Vagina (tissue), 2 donors: ENCODE results near the gene SEPTIN1. TPM values are rescaled to one million over a fixed set of nuclear protein-coding genes. Genes with fewer than 3 reads are reported as not detected.

Experiments used
- DNase-seq, 2 donors: peaks; one replicate each; pipeline ENCODE4 v3.0.0-alpha.2; 2017; ENCODE audit errors: extremely low spot score in 2 of 2
- H3K27ac ChIP-seq: fragments of 200-600 bp; sonication (generic); one replicate; pipeline ENCODE4 v1.5.1; 2019
- H3K27me3 ChIP-seq: fragments of 200-600 bp; sonication (generic); one replicate; pipeline ENCODE4 v1.5.1; 2019
- H3K36me3 ChIP-seq, 2 donors: fragments of 200-600 bp; sonication (generic); one replicate each; pipeline ENCODE4 v1.5.1; 2017 to 2019
- H3K4me1 ChIP-seq: fragments of 200-600 bp; sonication (generic); one replicate; pipeline ENCODE4 v1.5.1; 2019
- H3K4me3 ChIP-seq, 2 donors: fragments of 200-600 bp; sonication (generic); 1 replicate in 1 of 2; 2 replicates in 1 of 2; pipeline ENCODE4 v1.5.1; 2016 to 2019
- H3K9me3 ChIP-seq: fragments of 200-600 bp; sonication (generic); one replicate; pipeline ENCODE4 v1.5.1; 2019
- POLR2A ChIP-seq, 2 donors: fragments of 450-650 bp; IDR thresholded peaks; one replicate each; pipeline ENCODE4 v1.6.1; 2017; ENCODE audit warnings: antibody characterized with exemption in 2 of 2, mild to moderate bottlenecking in 2 of 2, moderate library complexity in 2 of 2
- POLR2AphosphoS5 ChIP-seq, 2 donors: sonication (generic); formaldehyde crosslinking; IDR thresholded peaks; one replicate each; pipeline ENCODE4 v1.9.0; 2017; ENCODE audit warnings: antibody characterized with exemption in 2 of 2, mild to moderate bottlenecking in 2 of 2, low read depth in 1 of 2; ENCODE audit not compliant: insufficient read depth in 1 of 2
- intact Hi-C: fragments of 100-400 bp; cut with DNase I; formaldehyde crosslinking; loops from one replicate; pipeline ENCODE4 v1.15.1; 2023
- total RNA-seq: library from RNA; depleted of rRNA; stranded (reverse); fragments of >200 nt; gene quantifications from one replicate; pipeline ENCODE4 v1.2.3, GENCODE V29; 2016
- TF ChIP-seq, protein P1 (sequence below), 3 experiments: fragments of 450-650 bp in 2 of 3; fragments of 200-600 bp in 1 of 3; sonication (generic) in 1 of 3; IDR thresholded peaks; one replicate each; pipeline ENCODE4 v1.5.1; 2017 to 2019; ENCODE audit warnings: antibody characterized with exemption in 3 of 3, mild to moderate bottlenecking in 2 of 3, moderate library complexity in 2 of 3

SEPTIN1 gene
- total RNA-seq, 1 donor from 2014 or later, result 3.7 TPM

DNA sequence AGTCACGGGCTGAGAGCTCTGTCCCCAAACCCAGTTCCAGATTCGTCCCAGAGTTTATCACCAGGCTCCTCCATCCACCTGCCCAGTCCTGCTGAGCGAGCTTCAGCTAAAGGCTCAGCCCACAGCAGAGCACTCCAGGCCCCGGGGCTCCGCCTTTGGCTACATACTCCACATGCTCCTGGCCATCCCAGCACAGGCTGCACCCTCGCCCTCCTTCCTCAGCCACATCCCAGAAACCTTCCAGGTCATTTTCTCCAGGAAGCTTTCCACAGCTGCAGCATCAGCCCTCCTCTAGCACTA is 22.5 kb downstream of the SEPTIN1 start:
- no peak for TF ChIP-seq POLR2AphosphoS5 (IDR thresholded peaks at IDR 0.05; ENCODE audit: insufficient read depth in 1 of 2, low read depth in 1 of 2)
- TF ChIP-seq, protein P1, sequence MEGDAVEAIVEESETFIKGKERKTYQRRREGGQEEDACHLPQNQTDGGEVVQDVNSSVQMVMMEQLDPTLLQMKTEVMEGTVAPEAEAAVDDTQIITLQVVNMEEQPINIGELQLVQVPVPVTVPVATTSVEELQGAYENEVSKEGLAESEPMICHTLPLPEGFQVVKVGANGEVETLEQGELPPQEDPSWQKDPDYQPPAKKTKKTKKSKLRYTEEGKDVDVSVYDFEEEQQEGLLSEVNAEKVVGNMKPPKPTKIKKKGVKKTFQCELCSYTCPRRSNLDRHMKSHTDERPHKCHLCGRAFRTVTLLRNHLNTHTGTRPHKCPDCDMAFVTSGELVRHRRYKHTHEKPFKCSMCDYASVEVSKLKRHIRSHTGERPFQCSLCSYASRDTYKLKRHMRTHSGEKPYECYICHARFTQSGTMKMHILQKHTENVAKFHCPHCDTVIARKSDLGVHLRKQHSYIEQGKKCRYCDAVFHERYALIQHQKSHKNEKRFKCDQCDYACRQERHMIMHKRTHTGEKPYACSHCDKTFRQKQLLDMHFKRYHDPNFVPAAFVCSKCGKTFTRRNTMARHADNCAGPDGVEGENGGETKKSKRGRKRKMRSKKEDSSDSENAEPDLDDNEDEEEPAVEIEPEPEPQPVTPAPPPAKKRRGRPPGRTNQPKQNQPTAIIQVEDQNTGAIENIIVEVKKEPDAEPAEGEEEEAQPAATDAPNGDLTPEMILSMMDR (IDR thresholded peaks at IDR 0.05), result no peak
- TF ChIP-seq POLR2A (IDR thresholded peaks at IDR 0.05), result no peak
- intact Hi-C loops, result no loop called here
- H3K36me3 ChIP-seq, result peaks cover 0 to 28% of the 10 kb centered on the region in 2 donors
- no peak overlapping the region for H3K27ac ChIP-seq
- no peak for DNase-seq
- H3K9me3 ChIP-seq, result no peaks in the 10 kb centered on the region
- H3K4me1 ChIP-seq, result peaks cover 18% of the 10 kb centered on the region
- no peak overlapping the region for H3K4me3 ChIP-seq
- H3K27me3 ChIP-seq, result no peaks in the 10 kb centered on the region

DNA sequence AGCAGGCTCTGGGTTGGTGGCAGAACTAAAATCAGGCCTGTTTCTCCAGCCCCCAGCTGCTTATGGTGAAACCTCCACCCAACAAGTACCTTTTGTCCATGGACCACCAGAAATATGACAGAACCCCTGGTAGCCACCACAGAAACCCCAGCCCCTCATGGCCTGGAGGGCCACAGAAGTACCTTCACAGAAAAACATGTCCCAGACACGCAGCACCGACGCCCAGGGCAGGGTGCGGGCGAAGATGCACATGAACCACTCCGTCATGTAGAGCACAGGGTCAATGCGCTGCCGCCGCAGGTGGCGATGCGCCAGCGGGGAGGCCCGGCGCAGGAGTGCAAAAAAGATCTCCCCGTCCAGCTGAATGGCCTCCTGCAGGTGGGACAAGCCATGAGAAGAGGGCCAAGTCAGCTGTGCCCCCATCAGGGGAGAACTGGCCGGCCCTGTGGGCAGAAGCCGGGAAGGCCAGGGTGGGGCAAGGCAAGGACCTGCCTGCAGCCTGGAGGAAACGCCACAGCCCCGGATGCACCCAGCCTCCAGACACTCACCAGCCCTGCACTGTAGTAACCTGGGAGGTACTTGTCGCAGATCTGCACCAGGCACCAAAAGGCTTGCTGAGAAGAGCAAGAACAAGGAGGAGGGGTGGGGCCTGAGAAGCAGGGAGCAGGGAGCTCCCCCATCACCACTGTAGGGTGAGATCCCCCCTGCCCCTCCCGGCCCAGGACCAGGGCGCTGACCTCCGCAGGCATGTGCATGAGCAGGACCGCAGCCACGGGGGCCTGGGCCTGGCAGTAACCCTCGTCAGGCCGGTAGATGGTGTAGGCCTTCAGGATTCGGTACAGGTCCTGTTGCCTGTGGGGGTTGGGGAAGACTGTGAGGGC is 23.1 kb downstream of the SEPTIN1 start:
- intact Hi-C loops, result no loop called here
- Histone ChIP-seq H3K36me3 (peaks cover 0 to 25% of the 10 kb centered on the region in 2 donors), H3K9me3 (no peaks in the 10 kb centered on the region), H3K4me1 (peaks cover 22% of the 10 kb centered on the region), H3K4me3 (no peak overlapping the region), H3K27me3 (no peaks in the 10 kb centered on the region), H3K27ac (no peak overlapping the region)
- DNase-seq, result peak in 1 of 2 donors; percentile 85
- TF ChIP-seq POLR2A (IDR thresholded peaks at IDR 0.05) (no peak), POLR2AphosphoS5 (IDR thresholded peaks at IDR 0.05; ENCODE audit: insufficient read depth in 1 of 2, low read depth in 1 of 2) (no peak)
- TF ChIP-seq, protein P1 (IDR thresholded peaks at IDR 0.05), result no peak

DNA sequence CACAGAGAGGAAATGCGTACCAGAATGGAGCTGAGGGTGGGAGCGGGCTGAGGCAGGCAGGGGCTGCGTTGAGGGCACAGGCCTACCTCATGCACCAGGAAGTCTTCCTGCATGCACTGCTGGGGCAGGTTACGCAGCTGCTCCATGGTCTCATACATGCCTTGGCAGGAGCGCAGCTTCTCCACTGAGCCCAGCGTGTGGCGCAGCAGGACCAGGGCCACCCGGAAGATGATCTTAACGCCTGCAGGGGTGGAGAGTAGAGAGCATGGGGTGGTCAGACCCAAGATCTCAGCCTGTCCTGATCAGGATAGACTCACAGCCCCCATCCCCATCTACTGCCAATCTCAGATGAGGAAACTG is 23.8 kb downstream of the SEPTIN1 start:
- no peak overlapping the region for H3K27ac ChIP-seq
- H3K4me3 ChIP-seq, result no peak overlapping the region
- H3K36me3 ChIP-seq, result peaks cover 0 to 27% of the 10 kb centered on the region in 2 donors
- no peaks in the 10 kb centered on the region for H3K27me3 ChIP-seq
- peaks cover 28% of the 10 kb centered on the region for H3K4me1 ChIP-seq
- DNase-seq, result no peak
- no peaks in the 10 kb centered on the region for H3K9me3 ChIP-seq
- TF ChIP-seq, protein P1 (IDR thresholded peaks at IDR 0.05), result no peak
- TF ChIP-seq POLR2AphosphoS5 (IDR thresholded peaks at IDR 0.05; ENCODE audit: insufficient read depth in 1 of 2, low read depth in 1 of 2) (no peak), POLR2A (IDR thresholded peaks at IDR 0.05) (no peak)
- intact Hi-C loops, result no loop called here

DNA sequence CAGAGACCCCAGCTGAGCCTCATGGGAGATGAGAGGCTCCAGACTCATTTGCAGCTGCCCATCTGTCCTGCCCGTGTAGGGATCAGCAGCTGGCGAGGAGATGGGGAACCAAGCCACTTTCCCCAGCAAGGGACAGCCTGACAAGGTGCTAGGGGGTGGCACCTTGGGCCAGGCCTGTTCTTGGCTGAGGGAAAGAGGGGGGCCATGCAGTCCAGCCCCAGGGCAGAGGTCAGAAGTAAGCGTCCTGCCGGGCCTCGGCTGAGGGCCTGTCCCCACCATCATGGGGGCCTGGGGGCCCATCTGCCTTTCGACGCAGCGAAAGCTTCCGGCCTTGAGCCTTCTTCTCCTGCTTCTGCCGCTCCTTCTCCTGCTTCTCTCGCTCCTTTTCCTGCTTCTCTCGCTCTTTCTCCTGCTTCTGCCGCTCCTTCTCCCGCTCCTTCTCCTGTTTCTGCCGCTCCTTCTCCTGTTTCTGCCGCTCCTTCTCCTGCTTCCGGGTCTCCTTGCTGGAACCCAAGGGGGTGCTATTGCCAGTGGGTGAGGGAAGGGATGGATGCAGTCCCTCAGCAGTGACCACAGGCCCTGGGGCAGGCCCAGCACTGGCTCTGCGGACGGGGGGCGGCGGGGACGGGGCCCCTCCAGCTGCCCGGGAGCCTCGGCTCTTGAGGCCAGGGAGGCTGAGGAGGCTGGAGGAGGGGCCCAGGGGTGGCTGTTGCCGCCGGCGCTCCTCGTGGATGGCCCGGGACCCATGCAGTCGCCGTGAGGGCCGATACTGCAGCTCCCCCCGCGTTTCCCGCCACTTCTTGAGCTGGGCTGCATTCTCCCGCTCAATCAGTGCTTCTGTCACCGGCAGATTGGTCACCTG is 24.4 kb downstream of the SEPTIN1 start:
- H3K36me3 ChIP-seq, result peaks cover 0 to 33% of the 10 kb centered on the region in 2 donors
- no peak for DNase-seq
- H3K9me3 ChIP-seq, result no peaks in the 10 kb centered on the region
- intact Hi-C loops, result no loop called here
- no peaks in the 10 kb centered on the region for H3K27me3 ChIP-seq
- H3K4me3 ChIP-seq, result no peak overlapping the region
- peaks cover 34% of the 10 kb centered on the region for H3K4me1 ChIP-seq
- TF ChIP-seq, protein P1 (IDR thresholded peaks at IDR 0.05), result no peak
- TF ChIP-seq POLR2AphosphoS5 (IDR thresholded peaks at IDR 0.05; ENCODE audit: insufficient read depth in 1 of 2, low read depth in 1 of 2) (no peak), POLR2A (IDR thresholded peaks at IDR 0.05) (no peak)
- H3K27ac ChIP-seq, result no peak overlapping the region
